GM21825 (cell line): ENCODE measurements around the gene PRDM15.

Source experiments
- ATAC-seq: cut with Tn5 transposase; IDR thresholded peaks from one replicate; pipeline ENCODE4 v1.9.1; 2021; ENCODE audit warnings: mild to moderate bottlenecking, moderate library complexity; ENCODE audit not compliant: unreplicated experiment

PRDM15 gene

GRCh38 chr21:41846536-41846935 is 32.6 kb downstream of the PRDM15 start:
- ATAC-seq, result no peak

GRCh38 chr21:41846033-41846317 is 33.2 kb downstream of the PRDM15 start:
- ATAC-seq, result no peak

- no peak for ATAC-seq
Measured at GRCh38 chr21:41845310-41846032, 33.7 kb downstream of the PRDM15 start.

- ATAC-seq, result no peak
Measured at GRCh38 chr21:41843584-41843983, 35.6 kb downstream of the PRDM15 start.

GRCh38 chr21:41840880-41841279 is 38.3 kb downstream of the PRDM15 start:
- ATAC-seq, result no peak

- no peak for ATAC-seq
Measured at GRCh38 chr21:41839387-41840000, 39.6 kb downstream of the PRDM15 start.

- ATAC-seq, result no peak
Measured at GRCh38 chr21:41837756-41838297, 41.3 kb downstream of the PRDM15 start.

- ATAC-seq, result no peak
Measured at GRCh38 chr21:41836166-41837015, 42.8 kb downstream of the PRDM15 start.

- no peak for ATAC-seq
Measured at GRCh38 chr21:41835711-41836154, 43.4 kb downstream of the PRDM15 start.

GRCh38 chr21:41834926-41835663 is 44.0 kb downstream of the PRDM15 start:
- ATAC-seq, result no peak

- no peak for ATAC-seq
Measured at GRCh38 chr21:41834252-41834925, 44.8 kb downstream of the PRDM15 start.

- ATAC-seq, result peak; percentile 66
Measured at GRCh38 chr21:41833497-41834115, 45.5 kb downstream of the PRDM15 start.

- peak; percentile 65 for ATAC-seq
Measured at GRCh38 chr21:41832596-41833496, 46.3 kb downstream of the PRDM15 start.

- ATAC-seq, result no peak
Measured at GRCh38 chr21:41831866-41832595, 47.1 kb downstream of the PRDM15 start.

GRCh38 chr21:41831453-41831831 is 47.7 kb downstream of the PRDM15 start:
- ATAC-seq, result no peak

GRCh38 chr21:41830764-41831452 is 48.2 kb downstream of the PRDM15 start:
- ATAC-seq, result no peak

GRCh38 chr21:41830145-41830707 is 48.9 kb downstream of the PRDM15 start:
- no peak for ATAC-seq
